Hepatocyte (in vitro differentiated cells): ENCODE measurements around the gene KEAP1.

Experiments
- CTCF ChIP-seq: fragments of 200-600 bp; sonication (generic); IDR thresholded peaks from 2 replicates; pipeline ENCODE4 v1.5.1; 2016; ENCODE audit warnings: antibody characterized with exemption, mild to moderate bottlenecking; ENCODE audit not compliant: poor library complexity
- EZH2 ChIP-seq: fragments of 200-600 bp; sonication (generic); IDR thresholded peaks from 2 replicates; pipeline ENCODE4 v1.6.1; 2016; ENCODE audit warnings: antibody characterized with exemption, mild to moderate bottlenecking, borderline replicate concordance
- EZH2phosphoT487 ChIP-seq: fragments of 200-600 bp; sonication (generic); IDR thresholded peaks from one replicate; pipeline ENCODE4 v1.6.1; 2018; ENCODE audit warnings: antibody characterized with exemption, mild to moderate bottlenecking, low read depth, moderate library complexity; ENCODE audit not compliant: unreplicated experiment, severe bottlenecking

- TF ChIP-seq CTCF (no peak), EZH2 (no peak), EZH2phosphoT487 (no peak)
These were observed 40.6 kb downstream of the KEAP1 start for GRCh38 chr19:10462557-10462956.
